HepG2 (cell line): ENCODE data around the gene CAGE1. TPM values are rescaled to one million over a fixed set of nuclear protein-coding genes. Genes with fewer than 3 reads are reported as not detected.

ENCODE experiments used
- AGO2 ChIP-seq: fragments of 200-400 bp; formaldehyde crosslinking; optimal IDR thresholded peaks from 2 replicates; pipeline ENCODE3; 2017; ENCODE audit warnings: mild to moderate bottlenecking, low read depth, low read length, moderate library complexity
- ATF1 ChIP-seq: IDR thresholded peaks from 2 replicates; pipeline ENCODE4 v1.6.1; 2016; ENCODE audit warnings: mild to moderate bottlenecking, control low read depth
- ATF7 ChIP-seq, 2 experiments: fragments of 450-650 bp in 1 of 2; sonication (generic) in 1 of 2; formaldehyde crosslinking in 1 of 2; IDR thresholded peaks; 2 replicates each; pipeline versions ENCODE4 v1.4.0 to v1.6.1; 2016 to 2020; ENCODE audit warnings: antibody characterized with exemption in 1 of 2, mild to moderate bottlenecking in 1 of 2, missing genetic modification reagents in 1 of 2
- BCL3 ChIP-seq: sonication (generic); formaldehyde crosslinking; IDR thresholded peaks from 2 replicates; pipeline ENCODE4 v1.5.1; 2020; ENCODE audit warnings: mild to moderate bottlenecking, missing genetic modification reagents, moderate library complexity
- GABPB1 ChIP-seq: IDR thresholded peaks from 2 replicates; pipeline ENCODE4 v1.6.1; 2016; ENCODE audit warnings: mild to moderate bottlenecking, missing genetic modification reagents, moderate library complexity, missing compliant biosample characterization
- ISL2 ChIP-seq: sonication (generic); formaldehyde crosslinking; IDR thresholded peaks from 2 replicates; pipeline ENCODE4 v1.5.0; 2020; ENCODE audit warnings: missing genetic modification reagents
- NFRKB ChIP-seq: fragments of 450-650 bp; IDR thresholded peaks from 2 replicates; pipeline ENCODE4 v1.6.1; 2017
- PHF20 ChIP-seq: sonication (generic); formaldehyde crosslinking; IDR thresholded peaks from 2 replicates; pipeline ENCODE4 v1.5.0; 2020; ENCODE audit warnings: mild to moderate bottlenecking, missing genetic modification reagents
- PRMT3 ChIP-seq: sonication (generic); formaldehyde crosslinking; IDR thresholded peaks from 2 replicates; pipeline ENCODE4 v1.8.1; 2022; ENCODE audit warnings: low read depth, mild to moderate bottlenecking, moderate library complexity, missing genetic modification reagents, borderline replicate concordance
- SKIL ChIP-seq: sonication (generic); formaldehyde crosslinking; IDR thresholded peaks from 2 replicates; pipeline ENCODE4 v1.8.0; 2022; ENCODE audit warnings: missing genetic modification reagents, mild to moderate bottlenecking, moderate library complexity, borderline replicate concordance
- SP140L ChIP-seq: sonication (generic); formaldehyde crosslinking; IDR thresholded peaks from 2 replicates; pipeline ENCODE4 v1.4.0; 2020; ENCODE audit warnings: missing genetic modification reagents, borderline replicate concordance
- SUZ12 ChIP-seq: fragments of 150-350 bp; IDR thresholded peaks from 2 replicates; pipeline ENCODE4 v1.6.1; 2014; ENCODE audit warnings: low read depth, low read length
- TFDP1 ChIP-seq: IDR thresholded peaks from 2 replicates; pipeline ENCODE4 v1.6.1; 2016; ENCODE audit warnings: missing compliant biosample characterization, missing genetic modification reagents, borderline replicate concordance
- ZBTB26 ChIP-seq: IDR thresholded peaks from 2 replicates; pipeline ENCODE4 v1.6.1; 2016; ENCODE audit warnings: missing compliant biosample characterization, missing genetic modification reagents, borderline replicate concordance
- ZBTB3 ChIP-seq: sonication (generic); formaldehyde crosslinking; IDR thresholded peaks from 2 replicates; pipeline ENCODE4 v1.4.0; 2020; ENCODE audit warnings: low read depth, mild to moderate bottlenecking, moderate library complexity, missing genetic modification reagents, borderline replicate concordance
- ZNF124 ChIP-seq: sonication (generic); formaldehyde crosslinking; IDR thresholded peaks from 2 replicates; pipeline ENCODE4 v1.4.0; 2020; ENCODE audit warnings: missing genetic modification reagents
- ZNF230 ChIP-seq: sonication (generic); formaldehyde crosslinking; IDR thresholded peaks from 2 replicates; pipeline ENCODE4 v1.4.0; 2020; ENCODE audit warnings: mild to moderate bottlenecking, missing genetic modification reagents
- ZNF251 ChIP-seq: sonication (generic); formaldehyde crosslinking; IDR thresholded peaks from 2 replicates; pipeline ENCODE4 v1.9.0; 2021; ENCODE audit warnings: mild to moderate bottlenecking, missing genetic modification reagents
- ZNF282 ChIP-seq: fragments of 450-650 bp; IDR thresholded peaks from 2 replicates; pipeline ENCODE4 v1.6.1; 2018; ENCODE audit not compliant: partially characterized antibody
- ZNF296 ChIP-seq: sonication (generic); formaldehyde crosslinking; conservative IDR thresholded peaks from 2 replicates; pipeline ENCODE4 v1.5.0; 2020; ENCODE audit warnings: mild to moderate bottlenecking, missing genetic modification reagents
- ZNF792 ChIP-seq: IDR thresholded peaks from 2 replicates; pipeline ENCODE4 v1.6.1; 2016
- ZNF850 ChIP-seq: sonication (generic); formaldehyde crosslinking; conservative IDR thresholded peaks from 2 replicates; pipeline ENCODE4 v1.9.0; 2021; ENCODE audit warnings: mild to moderate bottlenecking, missing genetic modification reagents
- ZSCAN21 ChIP-seq: sonication (generic); formaldehyde crosslinking; IDR thresholded peaks from 2 replicates; pipeline ENCODE4 v1.8.0; 2022; ENCODE audit warnings: mild to moderate bottlenecking, missing genetic modification reagents, moderate library complexity, borderline replicate concordance
- polyA plus RNA-seq, 8 experiments: library from polyadenylated mRNA; depleted of rRNA in 3 of 8; stranded (reverse) in 7 of 8; unstranded in 1 of 8; fragments of >200 nt; fragmentation: Illumina TruSeq in 4 of 8; extraction: Trizol in 4 of 8; gene quantifications; 2 replicates each; pipeline versions ENCODE4 v1.2.1 to v1.2.3, GENCODE V29; 2011 to 2016; ENCODE audit warnings: low read depth in 4 of 8, missing spikeins in 1 of 8, mixed read lengths in 1 of 8; ENCODE audit not compliant: insufficient read depth in 1 of 8
- total RNA-seq, 5 experiments: library from RNA; depleted of rRNA; stranded (reverse); fragments of >200 nt; fragmentation: Illumina TruSeq; extraction: Trizol; gene quantifications; 2 replicates each; pipeline ENCODE4 v1.2.3, GENCODE V29; 2016; ENCODE audit warnings: low read depth in 1 of 5

Gene CAGE1
- total and polyA plus RNA-seq, 2 of the 13 experiments (the other 11 are each of a cell fraction or from before 2014, with no cell fraction given): 0.03 to 0.15 TPM

GRCh38 chr6:7426447-7427169 lies 37.1 kb upstream of the CAGE1 start (continued):
- TF ChIP-seq ZNF230 (peak; percentile 66; the same call in 1 of the 2 replicates), NFRKB (no peak), ZBTB3 (no peak), ZNF296 (CRISPR knock-in tag) (no peak), ATF1 (CRISPR knock-in tag) (0 out of 2 replicates have a peak, but pooled peaks have one; percentile 15), ZNF850 (CRISPR knock-in tag) (no peak), AGO2 (no peak), ATF7 (IDR thresholded peaks at IDR 0.05) (no peak), ATF7 (CRISPR knock-in tag; IDR thresholded peaks at IDR 0.05) (no peak), ZNF792 (CRISPR knock-in tag) (peak; percentile 27; the same call in 1 of the 2 replicates), ZNF282 (no peak), GABPB1 (CRISPR knock-in tag) (no peak), SP140L (CRISPR knock-in tag) (no peak), ZNF251 (CRISPR knock-in tag) (no peak), ISL2 (CRISPR knock-in tag) (no peak; the same call in 1 of the 2 replicates), TFDP1 (0 out of 2 replicates have a peak, but pooled peaks have one; percentile 11), SKIL (no peak), ZNF124 (CRISPR knock-in tag) (no peak; the same call in 1 of the 2 replicates), ZSCAN21 (CRISPR knock-in tag) (0 out of 2 replicates have a peak, but pooled peaks have one; percentile 37), BCL3 (CRISPR knock-in tag) (no peak), ZBTB26 (no peak; the same call in 1 of the 2 replicates), PRMT3 (CRISPR knock-in tag) (no peak), PHF20 (CRISPR knock-in tag) (peak; percentile 21; the same call in 1 of the 2 replicates), SUZ12 (no peak)
